ENCODE measurements around the gene RCSD1.

The RCSD1 gene

GRCh38 chr1:167663002-167663772 lies 33.2 kb downstream of the RCSD1 start:
- no peaks in the 10 kb centered on the region for H3K9me3 ChIP-seq (ENCODE audit: control insufficient read depth, low read length)
- no peak overlapping the region for H3K4me3 ChIP-seq (ENCODE audit: low read length)
- H3K4me1 ChIP-seq (ENCODE audit: control insufficient read depth, insufficient read depth, low read length), result peaks cover 14% of the 10 kb centered on the region
- H3K9ac ChIP-seq (ENCODE audit: low read length), result no peak overlapping the region
- H3K36me3 ChIP-seq (ENCODE audit: control insufficient read depth, insufficient read depth, low read length), result no peaks in the 10 kb centered on the region
- H3K27me3 ChIP-seq (ENCODE audit: control insufficient read depth, insufficient read depth, low read length), result no peaks in the 10 kb centered on the region

GRCh38 chr1:167665469-167665868 lies 35.4 kb downstream of the RCSD1 start:
- peaks cover 14% of the 10 kb centered on the region for H3K4me1 ChIP-seq (ENCODE audit: control insufficient read depth, insufficient read depth, low read length)

GRCh38 chr1:167666416-167666815 lies 36.4 kb downstream of the RCSD1 start:
- no peaks in the 10 kb centered on the region for H3K9me3 ChIP-seq (ENCODE audit: control insufficient read depth, low read length)
- no peak overlapping the region for H3K4me3 ChIP-seq (ENCODE audit: low read length)
- peaks cover 14% of the 10 kb centered on the region for H3K4me1 ChIP-seq (ENCODE audit: control insufficient read depth, insufficient read depth, low read length)
- H3K9ac ChIP-seq (ENCODE audit: low read length), result no peak overlapping the region
- H3K36me3 ChIP-seq (ENCODE audit: control insufficient read depth, insufficient read depth, low read length), result no peaks in the 10 kb centered on the region
- no peaks in the 10 kb centered on the region for H3K27me3 ChIP-seq (ENCODE audit: control insufficient read depth, insufficient read depth, low read length)

More at GRCh38 chr1:167665469-167665868, 35.4 kb downstream of the RCSD1 start:
- no peaks in the 10 kb centered on the region for H3K27me3 ChIP-seq (ENCODE audit: control insufficient read depth, insufficient read depth, low read length)
- H3K9me3 ChIP-seq (ENCODE audit: control insufficient read depth, low read length), result no peaks in the 10 kb centered on the region
- H3K4me3 ChIP-seq (ENCODE audit: low read length), result no peak overlapping the region
- no peak overlapping the region for H3K9ac ChIP-seq (ENCODE audit: low read length)
- no peaks in the 10 kb centered on the region for H3K36me3 ChIP-seq (ENCODE audit: control insufficient read depth, insufficient read depth, low read length)

- Histone ChIP-seq H3K4me3 (ENCODE audit: low read length) (no peak overlapping the region), H3K36me3 (ENCODE audit: control insufficient read depth, insufficient read depth, low read length) (no peaks in the 10 kb centered on the region), H3K9me3 (ENCODE audit: control insufficient read depth, low read length) (no peaks in the 10 kb centered on the region), H3K27me3 (ENCODE audit: control insufficient read depth, insufficient read depth, low read length) (no peaks in the 10 kb centered on the region), H3K4me1 (ENCODE audit: control insufficient read depth, insufficient read depth, low read length) (peaks cover 8% of the 10 kb centered on the region), H3K9ac (ENCODE audit: low read length) (no peak overlapping the region)
Measured at GRCh38 chr1:167667536-167667935, 37.5 kb downstream of the RCSD1 start.

GRCh38 chr1:167668108-167668507 lies 38.1 kb downstream of the RCSD1 start:
- no peaks in the 10 kb centered on the region for H3K9me3 ChIP-seq (ENCODE audit: control insufficient read depth, low read length)
- H3K9ac ChIP-seq (ENCODE audit: low read length), result no peak overlapping the region
- peaks cover 6% of the 10 kb centered on the region for H3K4me1 ChIP-seq (ENCODE audit: control insufficient read depth, insufficient read depth, low read length)
- no peaks in the 10 kb centered on the region for H3K36me3 ChIP-seq (ENCODE audit: control insufficient read depth, insufficient read depth, low read length)
- no peaks in the 10 kb centered on the region for H3K27me3 ChIP-seq (ENCODE audit: control insufficient read depth, insufficient read depth, low read length)
- H3K4me3 ChIP-seq (ENCODE audit: low read length), result no peak overlapping the region

- no peaks in the 10 kb centered on the region for H3K36me3 ChIP-seq (ENCODE audit: control insufficient read depth, insufficient read depth, low read length)
- no peak overlapping the region for H3K9ac ChIP-seq (ENCODE audit: low read length)
- H3K9me3 ChIP-seq (ENCODE audit: control insufficient read depth, low read length), result no peaks in the 10 kb centered on the region
- H3K27me3 ChIP-seq (ENCODE audit: control insufficient read depth, insufficient read depth, low read length), result no peaks in the 10 kb centered on the region
- H3K4me1 ChIP-seq (ENCODE audit: control insufficient read depth, insufficient read depth, low read length), result no peaks in the 10 kb centered on the region
- no peak overlapping the region for H3K4me3 ChIP-seq (ENCODE audit: low read length)
Measured at GRCh38 chr1:167669209-167670124, 39.4 kb downstream of the RCSD1 start.

GRCh38 chr1:167670563-167670962 lies 40.5 kb downstream of the RCSD1 start:
- Histone ChIP-seq H3K4me1 (ENCODE audit: control insufficient read depth, insufficient read depth, low read length) (no peaks in the 10 kb centered on the region), H3K36me3 (ENCODE audit: control insufficient read depth, insufficient read depth, low read length) (no peaks in the 10 kb centered on the region), H3K27me3 (ENCODE audit: control insufficient read depth, insufficient read depth, low read length) (no peaks in the 10 kb centered on the region), H3K9ac (ENCODE audit: low read length) (no peak overlapping the region), H3K9me3 (ENCODE audit: control insufficient read depth, low read length) (no peaks in the 10 kb centered on the region), H3K4me3 (ENCODE audit: low read length) (no peak overlapping the region)

- Histone ChIP-seq H3K9me3 (ENCODE audit: control insufficient read depth, low read length) (no peaks in the 10 kb centered on the region), H3K4me3 (ENCODE audit: low read length) (no peak overlapping the region), H3K9ac (ENCODE audit: low read length) (no peak overlapping the region), H3K4me1 (ENCODE audit: control insufficient read depth, insufficient read depth, low read length) (peaks cover 6% of the 10 kb centered on the region), H3K36me3 (ENCODE audit: control insufficient read depth, insufficient read depth, low read length) (no peaks in the 10 kb centered on the region), H3K27me3 (ENCODE audit: control insufficient read depth, insufficient read depth, low read length) (no peaks in the 10 kb centered on the region)
Measured at GRCh38 chr1:167671727-167672511, 41.9 kb downstream of the RCSD1 start.

- Histone ChIP-seq H3K9me3 (ENCODE audit: control insufficient read depth, low read length) (no peaks in the 10 kb centered on the region), H3K4me1 (ENCODE audit: control insufficient read depth, insufficient read depth, low read length) (peaks cover 6% of the 10 kb centered on the region), H3K9ac (ENCODE audit: low read length) (no peak overlapping the region), H3K27me3 (ENCODE audit: control insufficient read depth, insufficient read depth, low read length) (no peaks in the 10 kb centered on the region), H3K36me3 (ENCODE audit: control insufficient read depth, insufficient read depth, low read length) (no peaks in the 10 kb centered on the region), H3K4me3 (ENCODE audit: low read length) (no peak overlapping the region)
Measured at GRCh38 chr1:167672831-167673230, 42.8 kb downstream of the RCSD1 start.

- Histone ChIP-seq H3K9me3 (ENCODE audit: control insufficient read depth, low read length) (no peaks in the 10 kb centered on the region), H3K4me3 (ENCODE audit: low read length) (no peak overlapping the region), H3K36me3 (ENCODE audit: control insufficient read depth, insufficient read depth, low read length) (no peaks in the 10 kb centered on the region), H3K9ac (ENCODE audit: low read length) (no peak overlapping the region), H3K4me1 (ENCODE audit: control insufficient read depth, insufficient read depth, low read length) (peaks cover 6% of the 10 kb centered on the region), H3K27me3 (ENCODE audit: control insufficient read depth, insufficient read depth, low read length) (no peaks in the 10 kb centered on the region)
Measured at GRCh38 chr1:167673265-167673664, 43.2 kb downstream of the RCSD1 start.

GRCh38 chr1:167674156-167674555 lies 44.1 kb downstream of the RCSD1 start:
- Histone ChIP-seq H3K9me3 (ENCODE audit: control insufficient read depth, low read length) (no peaks in the 10 kb centered on the region), H3K36me3 (ENCODE audit: control insufficient read depth, insufficient read depth, low read length) (no peaks in the 10 kb centered on the region), H3K4me3 (ENCODE audit: low read length) (no peak overlapping the region), H3K27me3 (ENCODE audit: control insufficient read depth, insufficient read depth, low read length) (no peaks in the 10 kb centered on the region), H3K9ac (ENCODE audit: low read length) (no peak overlapping the region), H3K4me1 (ENCODE audit: control insufficient read depth, insufficient read depth, low read length) (peaks cover 6% of the 10 kb centered on the region)

All from mucosa of stomach (tissue), 1 donor.